T47D (cell line): ENCODE data around the gene SOX4.

ENCODE experiments used
- DNase-seq, 2 experiments: peaks; one replicate each; pipeline versions ENCODE4 v3.0.0 to v3.0.0-alpha.2; 2011 to 2012; ENCODE audit warnings: low read depth in 1 of 2, low spot score in 1 of 2
- JUND ChIP-seq: IDR thresholded peaks from 2 replicates; pipeline ENCODE4 v1.6.1; 2012; ENCODE audit warnings: low read depth
- in situ Hi-C: cut with HindIII; loops from 2 replicates; pipeline ENCODE4 v1.10.0; 2016; ENCODE audit warnings: low sequenced_read_pairs, low pct_unique_long_range_greater_than_20kb

SOX4 gene

GRCh38 chr6:21609881-21610329 lies 16.4 kb downstream of the SOX4 start:
- TF ChIP-seq JUND = no peak
- in situ Hi-C loops = no loop called here
- DNase-seq = no peak

- no peak for DNase-seq
- no peak for TF ChIP-seq JUND
- in situ Hi-C loops = no loop called here
Measured at GRCh38 chr6:21610341-21610740, 16.8 kb downstream of the SOX4 start.

- no peak for DNase-seq
- in situ Hi-C loops = no loop called here
- no peak for TF ChIP-seq JUND
Measured at GRCh38 chr6:21611485-21611884, 17.9 kb downstream of the SOX4 start.

GRCh38 chr6:21612067-21612745 lies 18.7 kb downstream of the SOX4 start:
- in situ Hi-C loops = no loop called here
- TF ChIP-seq JUND = no peak
- DNase-seq = no peak

- in situ Hi-C loops = no loop called here
- no peak for DNase-seq
- TF ChIP-seq JUND = no peak
Measured at GRCh38 chr6:21613809-21614208, 20.3 kb downstream of the SOX4 start.

GRCh38 chr6:21614226-21614625 lies 20.7 kb downstream of the SOX4 start:
- TF ChIP-seq JUND = no peak
- in situ Hi-C loops = no loop called here
- DNase-seq = no peak

- in situ Hi-C loops = no loop called here
- no peak for DNase-seq
- no peak for TF ChIP-seq JUND
Measured at GRCh38 chr6:21615504-21615903, 22.0 kb downstream of the SOX4 start.

- DNase-seq = no peak
- in situ Hi-C loops = no loop called here
- TF ChIP-seq JUND = no peak
Measured at GRCh38 chr6:21616005-21616404, 22.5 kb downstream of the SOX4 start.

- no peak for DNase-seq
- TF ChIP-seq JUND = no peak
- in situ Hi-C loops = no loop called here
Measured at GRCh38 chr6:21625642-21626041, 32.1 kb downstream of the SOX4 start.

GRCh38 chr6:21626756-21627155 lies 33.2 kb downstream of the SOX4 start:
- in situ Hi-C loops = no loop called here
- TF ChIP-seq JUND = no peak

GRCh38 chr6:21628160-21628559 lies 34.6 kb downstream of the SOX4 start:
- TF ChIP-seq JUND = no peak
- in situ Hi-C loops = no loop called here
- DNase-seq = no peak

More at GRCh38 chr6:21626756-21627155, 33.2 kb downstream of the SOX4 start:
- DNase-seq = no peak

GRCh38 chr6:21633511-21634109 lies 40.1 kb downstream of the SOX4 start:
- no peak for DNase-seq
- in situ Hi-C loops = no loop called here
- TF ChIP-seq JUND = no peak

- in situ Hi-C loops = no loop called here
- DNase-seq = no peak
- TF ChIP-seq JUND = no peak
Measured at GRCh38 chr6:21634582-21634981, 41.0 kb downstream of the SOX4 start.

- no peak for DNase-seq
- in situ Hi-C loops = no loop called here
- TF ChIP-seq JUND = no peak
Measured at GRCh38 chr6:21636876-21637275, 43.3 kb downstream of the SOX4 start.
